GM12878 (cell line): ENCODE data around the gene CFAP45. TPM values are rescaled to one million over a fixed set of nuclear protein-coding genes. Genes with fewer than 3 reads are reported as not detected.

Experiments used
- ATAC-seq: fragments of 200-7000 bp; cut with Tn5 transposase; 3 replicates; pipeline ENCODE4 v1.9.1; 2020; ENCODE audit warnings: mild to moderate bottlenecking, moderate library complexity
- BruUV-seq: library from RNA; stranded (reverse); fragments of 400-500 nt; replicated peaks from 2 replicates; lab custom pipeline; 2021; lab: Mats Ljungman, UMichigan
- CTCF ChIA-PET: fragments of 300-600 bp; sonication (Branson Sonifier 250); formaldehyde crosslinking; extraction: SDS; loops from one replicate; lab custom pipeline; 2021; ENCODE audit warnings: inconsistent platforms; lab: Yijun Ruan, JAX
- POLR2A ChIA-PET: fragments of 350-600 bp; formaldehyde crosslinking; extraction: SDS; loops from one replicate; lab custom pipeline; 2021; ENCODE audit warnings: inconsistent platforms; lab: Charles Lee
- RAD21 ChIA-PET: fragments of 300-600 bp; sonication (Branson Sonifier 250); formaldehyde crosslinking; loops from one replicate; lab custom pipeline; 2023; ENCODE audit warnings: antibody characterized with exemption; ENCODE audit not compliant: unreplicated experiment; lab: Charles Lee
- SMC1A ChIA-PET: fragments of 300-600 bp; sonication (Branson Sonifier 250); formaldehyde crosslinking; loops from one replicate; lab custom pipeline; 2023; ENCODE audit not compliant: unreplicated experiment, uncharacterized antibody; lab: Charles Lee
- DNase-seq: peaks from one replicate; pipeline ENCODE4 v3.0.0-alpha.2; 2011; ENCODE audit warnings: low read depth, low spot score
- FAIRE-seq: peaks from 3 replicates; lab custom pipeline; 2011; peaks lifted over from hg19 to GRCh38; lab: Jason Lieb, UNC
- H2AFZ ChIP-seq: 2 replicates; pipeline ENCODE4 v1.6.0; 2011; ENCODE audit warnings: low read depth, low read length, control low read depth; ENCODE audit not compliant: control insufficient read depth
- H3K27ac ChIP-seq: 2 replicates; pipeline ENCODE4 v1.5.1; 2011; ENCODE audit warnings: control low read depth; ENCODE audit not compliant: control insufficient read depth, insufficient read depth
- H3K27me3 ChIP-seq, 2 experiments: replicated peaks in 1 of 2; 2 replicates each; pipeline versions ENCODE4 v1.6.0 to v1.6.1; 2011; ENCODE audit warnings: low read length in 1 of 2; ENCODE audit not compliant: control insufficient read depth in 2 of 2, insufficient read depth in 2 of 2
- H3K36me3 ChIP-seq, 2 experiments: 2 replicates each; pipeline ENCODE4 v1.5.1; 2011; ENCODE audit warnings: low read length in 1 of 2; ENCODE audit not compliant: control insufficient read depth in 2 of 2, insufficient read depth in 2 of 2
- H3K4me1 ChIP-seq: 2 replicates; pipeline ENCODE4 v1.6.1; 2011; ENCODE audit warnings: mild to moderate bottlenecking, low read length, moderate library complexity, mixed read lengths; ENCODE audit not compliant: control insufficient read depth, insufficient read depth
- H3K4me2 ChIP-seq: 2 replicates; pipeline ENCODE4 v1.6.0; 2011; ENCODE audit warnings: control low read depth; ENCODE audit not compliant: control insufficient read depth, insufficient read depth
- H3K4me3 ChIP-seq: fragments of 200-600 bp; sonication (generic); 2 replicates; pipeline ENCODE4 v1.5.1; 2016
- H3K79me2 ChIP-seq: 2 replicates; pipeline ENCODE4 v1.6.0; 2011; ENCODE audit warnings: low read length; ENCODE audit not compliant: control insufficient read depth, insufficient read depth
- H3K9ac ChIP-seq: 2 replicates; pipeline ENCODE4 v1.8.0; 2011; ENCODE audit warnings: low read length, control low read depth, mixed read lengths; ENCODE audit not compliant: control insufficient read depth, insufficient read depth
- H3K9me3 ChIP-seq: replicated peaks from 3 replicates; pipeline ENCODE4 v1.5.1; 2011; ENCODE audit warnings: mild to moderate bottlenecking, low read length; ENCODE audit not compliant: control insufficient read depth, insufficient read depth
- H4K20me1 ChIP-seq: 2 replicates; pipeline ENCODE4 v1.6.0; 2011; ENCODE audit not compliant: control insufficient read depth, insufficient read depth
- BACH1 ChIP-seq: fragments of 450-650 bp; IDR thresholded peaks from 2 replicates; pipeline ENCODE4 v1.6.1; 2017; ENCODE audit warnings: mild to moderate bottlenecking, borderline replicate concordance
- BRCA1 ChIP-seq: IDR thresholded peaks from 2 replicates; pipeline ENCODE4 v1.6.1; 2011; ENCODE audit warnings: low read depth, low read length, improper control_type of control experiment
- CBFB ChIP-seq: IDR thresholded peaks from 2 replicates; pipeline ENCODE4 v1.6.1; 2016; ENCODE audit warnings: antibody characterized with exemption, low read depth
- CUX1 ChIP-seq: IDR thresholded peaks from 2 replicates; pipeline ENCODE4 v1.6.1; 2012; ENCODE audit warnings: improper control_type of control experiment, low read depth, low read length; ENCODE audit not compliant: insufficient replicate concordance
- EGR1 ChIP-seq, 2 experiments: IDR thresholded peaks; 1 replicate in 1 of 2; 2 replicates in 1 of 2; pipeline ENCODE4 v1.6.1; 2011 to 2012; ENCODE audit warnings: low read depth in 2 of 2, low read length in 2 of 2, borderline replicate concordance in 1 of 2, mild to moderate bottlenecking in 1 of 2, moderate library complexity in 1 of 2
- ESRRA ChIP-seq: IDR thresholded peaks from 2 replicates; pipeline ENCODE4 v1.6.1; 2012; ENCODE audit warnings: mild to moderate bottlenecking, low read length, improper control_type of control experiment
- HCFC1 ChIP-seq: fragments of 150-350 bp; IDR thresholded peaks from 2 replicates; pipeline ENCODE4 v1.6.1; 2014; ENCODE audit warnings: low read length
- IRF3 ChIP-seq: fragments of 450-650 bp; IDR thresholded peaks from 2 replicates; pipeline ENCODE4 v1.6.1; 2014; ENCODE audit warnings: mild to moderate bottlenecking
- POU2F2 ChIP-seq: IDR thresholded peaks from 3 replicates; pipeline ENCODE4 v1.6.1; 2011; ENCODE audit warnings: low read depth, mild to moderate bottlenecking, low read length, borderline replicate concordance
- SP1 ChIP-seq: IDR thresholded peaks from one replicate; pipeline ENCODE4 v1.6.1; 2011; ENCODE audit warnings: low read depth, low read length
- TCF12 ChIP-seq: IDR thresholded peaks from 2 replicates; pipeline ENCODE4 v1.6.1; 2011; ENCODE audit warnings: low read depth, mild to moderate bottlenecking, low read length
- USF2 ChIP-seq: IDR thresholded peaks from 2 replicates; pipeline ENCODE4 v1.6.1; 2011; ENCODE audit warnings: low read depth, low read length, improper control_type of control experiment, borderline replicate concordance
- YY1 ChIP-seq: IDR thresholded peaks from 2 replicates; pipeline ENCODE4 v1.6.1; 2011; ENCODE audit warnings: low read depth, mild to moderate bottlenecking, low read length
- WGBS: methylation state at CpG from one replicate; pipeline ENCODE4 v1.1.6; 2016; ENCODE audit warnings: low lambda C conversion rate; ENCODE audit not compliant: insufficient replicate concordance, insufficient coverage; ENCODE audit errors: missing lambda C conversion rate; 5-methylcytosine and 5-hydroxymethylcytosine counted together
- in situ Hi-C: fragments of 300-500 bp; cut with MboI; formaldehyde crosslinking; loops from 9 replicates; pipeline ENCODE4 v1.14.3; 2018; ENCODE audit warnings: mixed read lengths
- intact Hi-C: fragments of 100-400 bp; cut with micrococcal nuclease; formaldehyde crosslinking; loops from one replicate; pipeline ENCODE4 v1.14.2; 2022; ENCODE audit not compliant: unreplicated experiment
- polyA plus RNA-seq, 11 experiments: library from polyadenylated mRNA; depleted of rRNA in 4 of 11; unstranded in 6 of 11; stranded (reverse) in 5 of 11; fragments of >200 nt; fragmentation: Nextera tagmentation in 4 of 11; fragmentation: Illumina TruSeq in 1 of 11; extraction: Ambion mirVana in 4 of 11; extraction: Trizol in 1 of 11; gene quantifications; 1 replicate in 1 of 11; 2 replicates in 10 of 11; pipeline versions ENCODE4 v1.2.1 to v1.2.3, GENCODE V29; 2011 to 2016; ENCODE audit warnings: inconsistent platforms in 2 of 11, missing spikeins in 2 of 11, low read depth in 1 of 11
- total RNA-seq, 4 experiments: library from RNA; depleted of rRNA in 3 of 4; stranded (reverse); fragments of >200 nt in 3 of 4; fragmentation: Illumina TruSeq in 1 of 4; extraction: Trizol in 1 of 4; gene quantifications; 2 replicates each; pipeline versions ENCODE4 v1.2.1 to v1.2.3, GENCODE V29; 2013 to 2021

The CFAP45 gene
- total and polyA plus RNA-seq, 10 of the 15 experiments (the other 5 are each of a cell fraction or from before 2014, with no cell fraction given), result 0.43 to 0.91 (median 0.67) TPM

- ChIA-PET RAD21 (interaction anchor here (1.3 to 7.5 kb wide), 8 partner anchors 8 to 1302 kb away, joined by 3 to 94 read pairs (median 7); partner anchors contain the start of genes AIM2 and TOMM40L), CTCF (interaction anchor here (0.6 to 22.4 kb wide), 12 partner anchors 12 to 423 kb away, joined by 3 to 422 read pairs (median 8); no protein-coding TSS in a partner anchor), SMC1A (interaction anchor here (0.5 to 8.1 kb wide), 9 partner anchors 8 to 125 kb away, joined by 3 to 83 read pairs (median 4); no protein-coding TSS in a partner anchor), POLR2A (interaction anchor here (1.4 to 5.2 kb wide), 6 partner anchors 10 to 847 kb away, joined by 3 to 25 read pairs (median 10); partner anchors contain the start of gene AIM2)
- peaks cover 32% of the 10 kb centered on the region for H3K4me1 ChIP-seq
- WGBS, result 0% methylated on average over 20 of the region's 31 CpGs
- peak overlapping the region; percentile 82 for H3K27ac ChIP-seq
- TSS peak; percentile 88 for BruUV-seq
- H3K4me3 ChIP-seq, result peak overlapping the region; percentile 82
- in situ Hi-C loops (no loop called here), intact Hi-C loops (loop anchor here (10.0 kb wide), 1 partner anchor 849 kb away; the partner anchor contains the start of gene AIM2)
- H3K79me2 ChIP-seq, result peaks cover 61% of the 10 kb centered on the region
- H4K20me1 ChIP-seq, result no peaks in the 10 kb centered on the region
- H3K4me2 ChIP-seq, result peak overlapping the region; percentile 68
- peak overlapping the region; percentile 84 for H3K9ac ChIP-seq
- H2AFZ ChIP-seq, result no peak overlapping the region; the same call in 1 of the 2 replicates
- FAIRE-seq, result no peak
- peak; percentile 29 for ATAC-seq
- peaks cover 6 to 14% of the 10 kb centered on the region in 2 experiments; a peak in 3 of 4 replicates for H3K36me3 ChIP-seq
- H3K9me3 ChIP-seq, result no peaks in the 10 kb centered on the region
- H3K27me3 ChIP-seq, result no peaks in the 10 kb centered on the region
- no peak for DNase-seq
- TF ChIP-seq BRCA1 (no peak), YY1 (no peak), CBFB (no peak), SP1 (no peak), ESRRA (no peak), USF2 (no peak), BACH1 (peak; percentile 76; the same call in 1 of the 2 replicates), TCF12 (0 out of 2 replicates have a peak, but pooled peaks have one; percentile 8), CUX1 (no peak), HCFC1 (no peak), IRF3 (no peak), EGR1 (IDR thresholded peaks at IDR 0.05; ENCODE audit: borderline replicate concordance in 1 of 2, low read depth in 2 of 2, low read length in 2 of 2) (peak in 1 of 2 experiments; percentile 26; a peak in 1 of 3 replicates), POU2F2 (no peak)
These were observed 24.2 kb upstream of the CFAP45 start for GRCh38 chr1:159924025-159924790.
